Stromal cell of bone marrow (primary cell): Measurements from ENCODE around the gene GRPEL2.
A peak's percentile ranks its signal among the peaks of the same experiment; 100 is the strongest.

Experiments
- DNase-seq: peaks from one replicate; pipeline ENCODE4 v3.0.0-alpha.2; 2012; ENCODE audit warnings: low read depth

Gene GRPEL2

GRCh38 chr5:149319174-149319573 lies 26.1 kb upstream of the GRPEL2 start:
- no peak for DNase-seq

GRCh38 chr5:149320791-149321330 lies 24.4 kb upstream of the GRPEL2 start:
- peak; percentile 77 for DNase-seq

GRCh38 chr5:149322518-149322917 lies 22.8 kb upstream of the GRPEL2 start:
- no peak for DNase-seq

GRCh38 chr5:149323210-149323609 lies 22.1 kb upstream of the GRPEL2 start:
- DNase-seq, result peak; percentile 25

- DNase-seq, result peak; percentile 35
Measured at GRCh38 chr5:149323621-149324205, 21.6 kb upstream of the GRPEL2 start.

GRCh38 chr5:149324641-149325040 lies 20.7 kb upstream of the GRPEL2 start:
- no peak for DNase-seq

GRCh38 chr5:149325166-149325735 lies 20.0 kb upstream of the GRPEL2 start:
- DNase-seq, result no peak

GRCh38 chr5:149325894-149326293 lies 19.4 kb upstream of the GRPEL2 start:
- DNase-seq, result no peak

- no peak for DNase-seq
Measured at GRCh38 chr5:149326611-149327010, 18.7 kb upstream of the GRPEL2 start.

GRCh38 chr5:149328177-149328576 lies 17.1 kb upstream of the GRPEL2 start:
- no peak for DNase-seq

GRCh38 chr5:149333711-149334443 lies 11.4 kb upstream of the GRPEL2 start:
- no peak for DNase-seq

GRCh38 chr5:149337736-149338135 lies 7.6 kb upstream of the GRPEL2 start:
- no peak for DNase-seq

GRCh38 chr5:149338364-149338763 lies 6.9 kb upstream of the GRPEL2 start:
- DNase-seq, result no peak

GRCh38 chr5:149340920-149341319 lies 4.4 kb upstream of the GRPEL2 start:
- no peak for DNase-seq

GRCh38 chr5:149341876-149342275 lies 3.4 kb upstream of the GRPEL2 start:
- no peak for DNase-seq

- DNase-seq, result no peak
Measured at GRCh38 chr5:149344151-149344550, 1.1 kb upstream of the GRPEL2 start.

GRCh38 chr5:149345892-149346222 lies 558 bp downstream of the GRPEL2 start:
- peak; percentile 21 for DNase-seq

GRCh38 chr5:149348518-149348917 lies 3.2 kb downstream of the GRPEL2 start:
- no peak for DNase-seq

GRCh38 chr5:149349382-149349781 lies 4.1 kb downstream of the GRPEL2 start:
- no peak for DNase-seq

GRCh38 chr5:149352169-149352568 lies 6.9 kb downstream of the GRPEL2 start:
- DNase-seq, result no peak

GRCh38 chr5:149353911-149354310 lies 8.6 kb downstream of the GRPEL2 start:
- DNase-seq, result no peak

- no peak for DNase-seq
Measured at GRCh38 chr5:149355688-149356087, 10.4 kb downstream of the GRPEL2 start.

- no peak for DNase-seq
Measured at GRCh38 chr5:149356391-149356790, 11.1 kb downstream of the GRPEL2 start.
